H1 (cell line): Measurements from ENCODE around the gene CDH12. TPM values are rescaled to one million over a fixed set of nuclear protein-coding genes. Genes with fewer than 3 reads are reported as not detected.
A peak's percentile ranks its signal among the peaks of the same experiment; 100 is the strongest.
"Not testable (repeated sequence)": the region's sequence is repeated elsewhere in the genome, so short reads cannot be mapped to it uniquely, and the experiment has no call there.

Source experiments
- CTCF ChIA-PET: fragments of 300-600 bp; sonication (Branson Sonifier 250); formaldehyde crosslinking; loops from one replicate; lab custom pipeline; 2021; ENCODE audit not compliant: partially characterized antibody; lab: Charles Lee
- POLR2A ChIA-PET: fragments of 300-600 bp; sonication (Branson Sonifier 250); formaldehyde crosslinking; loops from one replicate; lab custom pipeline; 2021; ENCODE audit warnings: inconsistent platforms; ENCODE audit not compliant: partially characterized antibody; lab: Charles Lee
- DNase-seq, 2 experiments: peaks; one replicate each; pipeline versions ENCODE4 v3.0.0 to v3.0.0-alpha.2; 2010 to 2022; ENCODE audit warnings: low spot score in 2 of 2, low read depth in 1 of 2, mixed read lengths in 1 of 2
- FAIRE-seq: peaks from 2 replicates; lab custom pipeline; 2011; peaks lifted over from hg19 to GRCh38; lab: Jason Lieb, UNC
- H2AFZ ChIP-seq: 2 replicates; pipeline ENCODE4 v1.8.1; 2012; ENCODE audit warnings: low read length, inconsistent platforms
- H2AK5ac ChIP-seq: 2 replicates; pipeline ENCODE4 v1.6.1; 2013; ENCODE audit warnings: low read depth, low read length
- H2BK120ac ChIP-seq: replicated peaks from 2 replicates; pipeline ENCODE3; 2013; ENCODE audit warnings: low read depth, low read length, inconsistent platforms
- H2BK12ac ChIP-seq: 2 replicates; pipeline ENCODE4 v1.6.1; 2013; ENCODE audit warnings: low read depth, low read length
- H2BK15ac ChIP-seq: 2 replicates; pipeline ENCODE4 v1.6.1; 2013; ENCODE audit warnings: low read length
- H2BK20ac ChIP-seq: 2 replicates; pipeline ENCODE4 v1.6.1; 2013; ENCODE audit warnings: low read length
- H2BK5ac ChIP-seq: 2 replicates; pipeline ENCODE4 v1.6.1; 2013; ENCODE audit warnings: low read depth, low read length
- H3K14ac ChIP-seq: 2 replicates; pipeline ENCODE4 v1.6.1; 2013; ENCODE audit warnings: inconsistent platforms; ENCODE audit not compliant: insufficient read length
- H3K18ac ChIP-seq: 2 replicates; pipeline ENCODE4 v1.6.1; 2013; ENCODE audit warnings: low read length; ENCODE audit errors: extremely low read depth
- H3K23ac ChIP-seq: 2 replicates; pipeline ENCODE4 v1.6.1; 2013; ENCODE audit warnings: inconsistent platforms; ENCODE audit not compliant: insufficient read length
- H3K23me2 ChIP-seq: 2 replicates; pipeline ENCODE4 v1.6.1; 2013; ENCODE audit warnings: low read depth, low read length
- H3K27ac ChIP-seq: 2 replicates; pipeline ENCODE4 v1.6.1; 2011; ENCODE audit warnings: low read depth, low read length, inconsistent platforms
- H3K27me3 ChIP-seq, 4 experiments: replicated peaks in 1 of 4; 1 replicate in 1 of 4; 2 replicates in 3 of 4; pipeline versions ENCODE4 v1.6.1 to v1.8.1; 2011 to 2013; ENCODE audit warnings: low read length in 3 of 4, mild to moderate bottlenecking in 3 of 4, inconsistent platforms in 2 of 4, mixed read lengths in 2 of 4, moderate library complexity in 1 of 4; ENCODE audit not compliant: control insufficient read depth in 3 of 4, insufficient read depth in 3 of 4; ENCODE audit errors: extremely low read depth in 1 of 4
- H3K36me3 ChIP-seq, 4 experiments: 2 replicates each; pipeline versions ENCODE4 v1.6.1 to v1.8.1; 2011 to 2013; ENCODE audit warnings: mild to moderate bottlenecking in 4 of 4, low read length in 3 of 4, moderate library complexity in 2 of 4, control low read depth in 1 of 4, inconsistent platforms in 1 of 4; ENCODE audit not compliant: insufficient read depth in 4 of 4, control insufficient read depth in 2 of 4
- H3K4ac ChIP-seq: replicated peaks from 2 replicates; pipeline ENCODE3; 2013; ENCODE audit warnings: low read length, low read depth, mixed read lengths, inconsistent platforms; ENCODE audit not compliant: insufficient read length
- H3K4me1 ChIP-seq, 4 experiments: replicated peaks in 1 of 4; 1 replicate in 1 of 4; 2 replicates in 3 of 4; pipeline versions ENCODE4 v1.6.1 to v1.8.1; 2011 to 2013; ENCODE audit warnings: low read length in 3 of 4, inconsistent platforms in 2 of 4, mixed read lengths in 1 of 4; ENCODE audit not compliant: insufficient read depth in 4 of 4, control insufficient read depth in 3 of 4
- H3K4me2 ChIP-seq, 2 experiments: 2 replicates each; pipeline versions ENCODE4 v1.6.1 to v1.8.1; 2011 to 2013; ENCODE audit warnings: low read depth in 2 of 2, low read length in 2 of 2, control low read depth in 1 of 2, inconsistent platforms in 1 of 2, mild to moderate bottlenecking in 1 of 2; ENCODE audit not compliant: insufficient read depth in 1 of 2
- H3K4me3 ChIP-seq, 4 experiments: fragments of 200-600, 300-600 bp in 1 of 4; sonication (generic), shearing (Covaris generic), sonication (Bioruptor Twin) in 1 of 4; 2 replicates each; pipeline versions ENCODE4 v1.5.1 to v1.8.1; 2011 to 2016; ENCODE audit warnings: low read length in 4 of 4, low read depth in 3 of 4, control low read depth in 2 of 4, inconsistent platforms in 2 of 4, mild to moderate bottlenecking in 2 of 4, mixed read lengths in 1 of 4, moderate library complexity in 1 of 4; ENCODE audit not compliant: insufficient read depth in 2 of 4; ENCODE audit errors: extremely low read depth in 1 of 4
- H3K56ac ChIP-seq: replicated peaks from 2 replicates; pipeline ENCODE3; 2013; ENCODE audit warnings: low read depth, mild to moderate bottlenecking, mixed read lengths, low read length, inconsistent platforms; ENCODE audit not compliant: insufficient read length
- H3K79me1 ChIP-seq: 2 replicates; pipeline ENCODE4 v1.6.1; 2013; ENCODE audit warnings: low read depth, low read length, control low read depth
- H3K79me2 ChIP-seq, 2 experiments: 2 replicates each; pipeline versions ENCODE4 v1.6.1 to v1.8.1; 2012 to 2013; ENCODE audit warnings: low read length in 2 of 2, mild to moderate bottlenecking in 2 of 2, inconsistent platforms in 1 of 2; ENCODE audit not compliant: insufficient read depth in 2 of 2, control insufficient read depth in 1 of 2
- H3K9ac ChIP-seq, 4 experiments: replicated peaks in 1 of 4; 1 replicate in 1 of 4; 2 replicates in 3 of 4; pipeline versions ENCODE4 v1.6.1 to v1.8.1; 2011 to 2013; ENCODE audit warnings: low read depth in 3 of 4, low read length in 3 of 4, control low read depth in 2 of 4, mild to moderate bottlenecking in 2 of 4, moderate library complexity in 2 of 4, inconsistent platforms in 1 of 4; ENCODE audit errors: extremely low read depth in 1 of 4
- H3K9me3 ChIP-seq, 2 experiments: 2 replicates each; pipeline versions ENCODE4 v1.6.1 to v1.8.1; 2012 to 2013; ENCODE audit warnings: mild to moderate bottlenecking in 2 of 2, moderate library complexity in 2 of 2, control low read depth in 1 of 2, inconsistent platforms in 1 of 2, low read depth in 1 of 2, low read length in 1 of 2, mixed read lengths in 1 of 2; ENCODE audit not compliant: insufficient read depth in 2 of 2
- H4K20me1 ChIP-seq, 2 experiments: replicated peaks in 1 of 2; 2 replicates each; pipeline versions ENCODE3 to v1.8.1; 2011 to 2013; ENCODE audit warnings: inconsistent platforms in 2 of 2, low read length in 2 of 2, mild to moderate bottlenecking in 1 of 2; ENCODE audit not compliant: insufficient read depth in 2 of 2, control insufficient read depth in 1 of 2
- H4K5ac ChIP-seq: 2 replicates; pipeline ENCODE4 v1.6.1; 2013; ENCODE audit warnings: low read length, low read depth, mixed read lengths, inconsistent platforms; ENCODE audit not compliant: insufficient read length
- H4K8ac ChIP-seq: 2 replicates; pipeline ENCODE4 v1.8.0; 2013; ENCODE audit warnings: mild to moderate bottlenecking, moderate library complexity, low read length, inconsistent platforms; ENCODE audit not compliant: insufficient read depth; ENCODE audit errors: extremely low read depth
- H4K91ac ChIP-seq: replicated peaks from 2 replicates; pipeline ENCODE3; 2013; ENCODE audit warnings: low read length, mixed read lengths, inconsistent platforms; ENCODE audit not compliant: insufficient read length
- WGBS, 2 experiments: shearing (Covaris generic) in 1 of 2; methylation state at CpG; one replicate each; pipeline versions ENCODE4 v1.1.6 to v1.1.7; 2013 to 2015; ENCODE audit warnings: low lambda C conversion rate in 2 of 2, mixed read lengths in 2 of 2, inconsistent platforms in 1 of 2, low coverage in 1 of 2, missing lambda C conversion rate in 1 of 2; ENCODE audit not compliant: insufficient replicate concordance in 2 of 2, insufficient coverage in 1 of 2, insufficient read length in 1 of 2; ENCODE audit errors: extremely low coverage in 1 of 2, missing lambda C conversion rate in 1 of 2; 5-methylcytosine and 5-hydroxymethylcytosine counted together
- polyA plus RNA-seq, 7 experiments: library from polyadenylated mRNA; depleted of rRNA in 3 of 7; stranded (reverse) in 5 of 7; unstranded in 2 of 7; fragments of >200 nt in 5 of 7; fragments of 200-250 nt in 2 of 7; gene quantifications; 1 replicate in 5 of 7; 2 replicates in 1 of 7; 4 replicates in 1 of 7; pipeline versions ENCODE4 v1.2.1 to v1.2.3, GENCODE V29; 2011 to 2013; ENCODE audit warnings: missing spikeins in 2 of 7, mixed read lengths in 2 of 7
- total RNA-seq: library from RNA; stranded (reverse); fragmentation: NEBNext Ultra II Directional; extraction: Animal tissue kit (Norgen Biotek cat#: 25700); gene quantifications from 2 replicates; pipeline ENCODE4 v1.2.1, GENCODE V29; 2021

Gene CDH12
- total and polyA plus RNA-seq, 2 of the 8 experiments (the other 6 are each of a cell fraction or from before 2014, with no cell fraction given): 0.03 TPM; not detected in 1

GRCh38 chr5:22164910-22165748, 688.0 kb downstream of the CDH12 start:
- H3K23me2 ChIP-seq, H3K4me1 ChIP-seq, H3K18ac ChIP-seq, H4K8ac ChIP-seq, CTCF ChIA-PET, H2BK5ac ChIP-seq, H3K14ac ChIP-seq, H4K5ac ChIP-seq, H3K27ac ChIP-seq, DNase-seq, H2BK15ac ChIP-seq, H3K9me3 ChIP-seq, H3K9ac ChIP-seq, H3K36me3 ChIP-seq, H2BK20ac ChIP-seq, H3K56ac ChIP-seq, H3K4me2 ChIP-seq, H4K91ac ChIP-seq, POLR2A ChIA-PET, H2BK12ac ChIP-seq, H3K79me1 ChIP-seq, H4K20me1 ChIP-seq, H3K79me2 ChIP-seq, H2BK120ac ChIP-seq, H2AK5ac ChIP-seq, H3K4me3 ChIP-seq, H3K23ac ChIP-seq, H3K27me3 ChIP-seq, H3K4ac ChIP-seq: not testable (repeated sequence)
- WGBS, 2 experiments: 76% methylated on average over 3 of the region's 7 CpGs; no CpG with 5 or more reads in 1 of the 2 experiments
- H2AFZ ChIP-seq: peak overlapping the region; percentile 13; the same call in 1 of the 2 replicates
- FAIRE-seq: peak; percentile 32

- H3K56ac ChIP-seq, H2BK20ac ChIP-seq, H2BK5ac ChIP-seq, H4K20me1 ChIP-seq, H3K9me3 ChIP-seq, H3K4ac ChIP-seq, H4K8ac ChIP-seq, H3K36me3 ChIP-seq, FAIRE-seq, H2AK5ac ChIP-seq, H3K4me3 ChIP-seq, H4K91ac ChIP-seq, H4K5ac ChIP-seq, H3K23me2 ChIP-seq, H3K27ac ChIP-seq, H2AFZ ChIP-seq, H3K79me2 ChIP-seq, H2BK12ac ChIP-seq, H2BK120ac ChIP-seq, H3K27me3 ChIP-seq, DNase-seq, H3K9ac ChIP-seq, H3K4me1 ChIP-seq, H3K4me2 ChIP-seq, H3K14ac ChIP-seq, H2BK15ac ChIP-seq, POLR2A ChIA-PET, H3K79me1 ChIP-seq, H3K23ac ChIP-seq, H3K18ac ChIP-seq, CTCF ChIA-PET: not testable (repeated sequence)
- no CpG with 5 or more reads among the region's 1 CpG for WGBS, 2 experiments
Measured at GRCh38 chr5:22156953-22157352, 696.2 kb downstream of the CDH12 start.
